HG03575 (cell line): ENCODE results near the gene TAF4.
"Not testable (repeated sequence)": the region's sequence is repeated elsewhere in the genome, so short reads cannot be mapped to it uniquely, and the experiment has no call there.

Source experiments
- ATAC-seq: cut with Tn5 transposase; IDR thresholded peaks from one replicate; pipeline ENCODE4 v1.9.1; 2021; ENCODE audit not compliant: unreplicated experiment, insufficient number of reproducible peaks, low FRiP score; ENCODE audit errors: extremely low read depth

The TAF4 gene

DNA sequence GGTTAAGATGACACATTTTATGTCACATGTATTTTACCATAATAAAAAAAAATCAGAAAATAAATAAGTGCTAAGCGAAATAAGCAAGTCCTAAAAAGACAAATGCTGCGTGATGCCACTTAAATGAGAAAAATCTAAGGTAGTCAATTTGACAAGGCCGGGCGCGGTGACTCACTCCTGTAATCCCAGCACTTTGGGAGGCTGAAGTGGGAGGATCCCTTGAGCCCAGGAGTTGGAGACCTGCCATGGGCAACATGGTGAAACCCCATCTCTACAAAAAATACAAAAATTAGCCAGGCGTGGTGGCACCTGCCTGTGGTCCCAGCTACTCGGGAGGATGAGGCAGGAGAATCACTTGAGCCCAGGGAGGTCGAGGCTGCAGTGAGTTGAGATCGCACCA is 18.5 kb upstream of the TAF4 start:
- not testable (repeated sequence) for ATAC-seq

DNA sequence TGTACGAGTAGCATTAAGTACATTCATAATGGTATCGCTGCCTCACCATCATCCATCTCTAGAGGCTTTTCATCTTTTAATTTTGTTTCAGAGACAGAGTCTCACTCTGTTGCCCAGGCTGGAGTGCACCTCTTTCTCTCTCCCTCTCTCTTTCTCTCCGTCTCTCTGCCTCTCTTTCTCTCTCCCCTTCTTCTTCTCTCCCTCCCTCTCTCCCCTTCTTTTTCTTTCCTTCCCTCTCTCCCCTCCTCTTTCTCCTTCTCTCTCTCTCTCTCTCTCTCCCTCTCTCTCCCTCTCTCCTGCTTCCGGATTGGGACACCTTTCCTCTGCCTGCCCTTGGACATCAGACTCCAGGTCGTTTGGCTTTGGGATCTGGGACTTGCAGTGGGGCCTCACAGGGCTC is 17.6 kb upstream of the TAF4 start:
- ATAC-seq = no peak

DNA sequence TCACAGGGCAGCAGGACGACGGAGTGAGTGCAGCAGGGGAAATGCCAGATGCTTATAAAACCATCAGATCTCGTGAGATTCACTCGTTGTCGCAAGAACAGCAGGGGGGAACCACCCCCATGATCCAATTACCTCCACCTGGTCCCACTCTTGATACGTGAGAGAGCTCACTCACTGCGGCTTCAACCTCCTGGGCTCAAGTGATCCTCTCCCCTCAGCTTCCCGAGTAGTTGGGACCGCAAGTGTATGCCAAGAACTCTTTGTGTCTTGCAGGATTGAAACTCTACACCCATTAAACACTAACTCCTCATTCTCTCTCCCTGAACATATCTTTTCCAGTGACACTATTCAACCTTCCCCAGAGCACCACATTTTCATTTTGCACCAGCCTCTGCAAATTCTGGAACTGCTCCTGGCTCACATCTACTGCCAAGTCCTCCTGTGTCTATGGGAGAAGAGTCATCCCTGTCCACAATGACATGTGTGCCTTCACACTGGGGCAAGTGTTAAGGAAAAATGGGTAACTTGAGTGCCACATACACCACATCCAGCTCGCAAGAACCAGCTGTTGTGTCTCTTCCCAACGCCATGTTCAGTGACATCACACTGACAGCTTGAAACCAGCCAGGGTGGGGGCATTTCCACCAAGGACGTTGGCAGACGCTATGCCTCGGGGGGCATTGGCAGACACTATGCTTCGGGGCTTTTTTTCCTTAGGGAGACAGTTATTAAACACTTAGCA is 14.7 kb upstream of the TAF4 start:
- no peak for ATAC-seq

DNA sequence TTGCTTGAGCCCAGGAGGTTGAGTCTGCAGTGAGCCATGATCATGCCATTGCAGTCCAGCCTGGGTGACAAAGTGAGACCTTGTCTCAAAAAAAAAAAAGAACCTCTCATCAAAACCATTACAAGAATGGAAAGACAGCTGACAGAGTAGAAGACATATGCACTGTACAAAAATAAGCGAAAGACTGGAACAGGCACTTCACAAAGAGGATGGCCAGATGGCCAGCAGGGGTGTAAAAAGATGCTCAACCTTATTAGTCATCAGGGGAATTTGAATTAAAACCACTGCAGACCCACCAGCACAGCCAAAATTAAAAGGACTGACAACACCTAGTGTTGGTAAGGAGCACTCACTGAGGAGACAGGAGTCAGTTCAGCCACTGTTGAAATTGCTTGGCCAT is 13.5 kb upstream of the TAF4 start:
- ATAC-seq = no peak

DNA sequence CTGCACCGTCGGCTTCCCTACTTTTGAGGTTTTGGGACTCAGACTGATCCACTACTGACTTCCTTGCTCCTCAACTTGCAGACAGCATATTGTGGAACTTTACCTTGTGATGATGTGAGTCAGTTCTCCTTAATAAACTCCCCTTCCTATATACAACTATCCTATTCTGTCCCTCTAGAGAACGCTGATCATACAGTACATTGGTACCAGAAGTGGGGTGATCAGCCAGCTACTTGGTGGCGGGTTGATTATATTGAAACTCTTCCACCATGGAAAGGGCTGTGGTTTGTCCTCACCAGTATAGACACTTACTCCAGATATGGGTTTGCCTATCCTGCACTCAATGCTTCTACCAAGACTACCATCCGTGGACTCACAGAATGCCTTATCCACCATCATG is 7.6 kb upstream of the TAF4 start:
- ATAC-seq = no peak

DNA sequence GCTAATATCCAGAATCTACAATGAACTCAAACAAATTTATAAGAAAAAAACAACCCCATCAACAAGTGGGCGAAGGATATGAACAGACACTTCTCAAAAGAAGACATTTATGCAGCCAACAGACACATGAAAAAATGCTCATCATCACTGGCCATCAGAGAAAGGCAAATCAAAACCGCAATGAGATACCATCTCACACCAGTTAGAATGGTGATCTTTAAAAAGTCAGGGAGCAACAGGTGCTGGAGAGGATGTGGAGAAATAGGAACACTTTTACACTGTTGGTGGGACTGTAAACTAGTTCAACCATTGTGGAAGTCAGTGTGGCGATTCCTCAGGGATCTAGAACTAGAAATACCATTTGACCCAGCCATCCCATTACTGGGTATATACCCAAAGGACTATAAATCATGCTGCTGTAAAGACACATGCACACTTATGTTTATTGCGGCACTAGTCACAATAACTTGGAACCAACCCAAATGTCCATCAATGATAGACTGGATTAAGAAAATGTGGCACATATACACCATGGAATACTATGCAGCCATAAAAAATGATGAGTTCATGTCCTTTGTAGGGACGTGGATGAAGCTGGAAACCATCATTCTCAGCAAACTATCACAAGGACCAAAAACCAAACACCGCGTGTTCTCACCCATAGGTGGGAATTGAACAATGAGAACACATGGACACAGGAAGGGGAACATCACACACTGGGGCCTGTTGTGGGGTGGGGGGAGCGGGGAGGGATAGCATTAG is 6.2 kb upstream of the TAF4 start:
- not testable (repeated sequence) for ATAC-seq

DNA sequence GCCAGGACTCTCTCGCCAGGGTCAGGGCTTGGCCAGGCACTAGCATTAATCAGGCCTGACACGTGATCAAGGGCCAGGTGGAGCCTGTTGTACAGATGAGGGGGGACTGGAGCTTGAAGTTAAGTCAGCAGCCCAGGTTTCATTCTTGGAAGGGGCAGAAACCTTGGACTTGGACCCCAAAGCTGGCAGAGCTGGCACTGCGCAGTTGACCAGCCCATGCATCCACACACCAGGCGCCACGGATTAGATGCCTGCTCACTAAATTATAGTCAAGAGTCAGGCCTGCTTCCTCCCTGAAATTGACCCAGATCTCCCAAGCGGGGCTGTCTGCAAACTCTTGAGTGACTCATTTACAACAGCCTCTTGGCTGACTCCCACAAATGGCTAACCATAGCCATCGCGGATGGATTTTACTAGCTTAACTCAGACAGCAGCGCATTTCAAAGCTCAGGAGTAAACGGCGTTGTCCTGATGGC is 4.1 kb upstream of the TAF4 start:
- ATAC-seq = no peak

DNA sequence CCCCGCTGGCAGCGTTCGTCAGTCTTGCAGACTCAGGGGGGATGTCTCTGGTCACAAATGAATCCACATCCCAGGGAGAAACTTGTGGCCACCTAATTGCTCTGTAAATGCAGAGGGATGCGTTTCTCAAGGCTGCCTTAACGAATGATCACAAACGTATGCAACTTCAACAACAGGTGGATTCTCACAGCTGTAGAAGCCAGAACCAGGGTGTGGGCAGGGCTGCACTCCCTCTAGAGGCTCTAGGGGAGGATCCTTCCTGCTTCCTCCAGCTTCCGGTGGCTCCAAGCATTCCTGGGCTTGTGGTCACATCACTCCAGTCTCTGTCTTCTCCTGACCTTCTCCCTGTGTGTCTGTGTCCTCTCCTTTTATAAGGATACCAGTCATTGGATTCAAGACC is 3.3 kb upstream of the TAF4 start:
- ATAC-seq = no peak

DNA sequence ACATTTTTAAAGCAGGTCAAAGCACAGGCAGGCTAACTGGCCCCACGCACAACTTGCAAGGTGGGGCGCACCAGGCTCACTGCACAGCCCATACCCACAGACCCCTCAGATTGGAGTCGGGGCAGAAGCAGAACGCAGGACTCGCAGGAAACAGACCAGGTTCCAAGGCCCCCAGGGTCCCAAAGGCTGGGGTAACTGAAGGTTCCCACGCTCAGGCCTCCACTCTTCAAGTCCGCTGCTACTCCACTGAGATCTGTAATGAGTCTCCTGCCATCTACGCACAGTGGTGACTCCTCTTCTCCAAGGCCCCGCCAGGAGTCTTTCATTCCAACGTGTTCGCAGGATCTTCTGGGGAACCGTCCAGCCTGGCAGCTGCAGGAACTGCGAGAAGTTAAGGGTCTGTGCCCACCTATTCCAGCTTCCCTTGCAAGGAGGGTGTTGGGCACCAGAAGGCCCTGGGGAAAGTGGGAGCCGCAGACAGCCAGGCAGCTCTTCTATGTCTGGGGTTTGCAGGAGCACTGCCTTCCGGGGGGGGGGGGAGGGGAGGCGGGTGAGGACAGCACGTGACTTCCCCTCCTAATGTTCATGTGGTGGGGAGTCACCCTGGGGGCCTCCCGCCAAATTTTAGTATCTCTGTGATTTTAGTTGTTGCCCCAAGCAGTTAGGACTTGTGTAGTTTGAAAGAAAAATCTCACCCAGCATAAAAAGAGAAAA is 2.0 kb upstream of the TAF4 start:
- ATAC-seq = no peak

DNA sequence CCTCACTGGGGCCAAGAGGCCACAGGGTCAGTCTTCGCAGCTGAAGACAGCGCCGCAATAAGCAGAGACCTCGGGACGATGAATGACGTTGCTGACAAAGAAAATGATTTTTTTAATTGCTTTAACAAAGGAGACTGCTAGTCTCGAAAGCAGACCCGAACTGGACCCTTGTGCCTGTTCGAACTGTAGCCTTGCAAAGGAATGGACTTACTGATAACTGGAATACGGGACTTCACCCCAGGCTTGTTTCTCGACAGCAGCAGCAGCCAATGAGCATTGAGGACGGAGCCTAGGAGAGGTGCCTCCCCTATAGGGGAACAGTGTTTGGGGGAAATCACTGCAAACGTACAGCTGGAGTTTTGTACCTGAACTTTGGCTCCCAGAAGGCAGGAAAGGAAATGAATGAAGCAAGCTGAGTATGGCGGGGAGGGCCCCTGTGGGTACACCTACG is 1.3 kb upstream of the TAF4 start:
- ATAC-seq = no peak

DNA sequence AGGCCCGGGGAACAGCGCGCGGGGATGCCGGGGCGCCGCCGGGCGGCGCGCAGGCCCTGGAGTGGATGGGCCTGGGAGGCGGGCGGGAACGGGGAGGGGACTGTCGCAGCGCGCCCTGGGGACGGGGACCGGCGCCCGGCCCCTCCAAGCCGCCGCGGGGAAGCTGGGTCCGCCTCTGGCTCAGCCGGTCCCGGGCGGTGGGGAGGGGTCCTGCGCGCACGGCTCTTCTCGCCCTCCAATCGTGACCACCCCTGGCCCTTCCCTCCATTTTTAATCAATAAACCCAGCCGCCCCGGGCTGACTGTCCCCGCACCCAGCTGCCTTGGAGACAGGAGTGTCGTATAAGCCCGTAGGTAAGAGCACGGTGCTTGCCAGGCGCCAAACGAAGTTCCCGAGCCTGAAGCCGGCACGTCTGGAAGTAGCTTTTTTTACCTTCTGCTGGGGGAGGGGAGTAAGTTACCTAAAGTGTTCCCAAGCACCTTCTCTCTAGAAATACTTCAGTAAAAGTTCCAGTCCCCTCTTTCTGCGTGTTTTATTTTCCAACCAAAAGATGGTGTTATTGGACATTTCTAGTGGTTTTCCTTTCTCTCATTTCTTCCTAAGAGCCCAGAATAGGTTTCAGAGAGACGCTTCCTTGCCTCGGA is 780 bp upstream of the TAF4 start:
- ATAC-seq = no peak

DNA sequence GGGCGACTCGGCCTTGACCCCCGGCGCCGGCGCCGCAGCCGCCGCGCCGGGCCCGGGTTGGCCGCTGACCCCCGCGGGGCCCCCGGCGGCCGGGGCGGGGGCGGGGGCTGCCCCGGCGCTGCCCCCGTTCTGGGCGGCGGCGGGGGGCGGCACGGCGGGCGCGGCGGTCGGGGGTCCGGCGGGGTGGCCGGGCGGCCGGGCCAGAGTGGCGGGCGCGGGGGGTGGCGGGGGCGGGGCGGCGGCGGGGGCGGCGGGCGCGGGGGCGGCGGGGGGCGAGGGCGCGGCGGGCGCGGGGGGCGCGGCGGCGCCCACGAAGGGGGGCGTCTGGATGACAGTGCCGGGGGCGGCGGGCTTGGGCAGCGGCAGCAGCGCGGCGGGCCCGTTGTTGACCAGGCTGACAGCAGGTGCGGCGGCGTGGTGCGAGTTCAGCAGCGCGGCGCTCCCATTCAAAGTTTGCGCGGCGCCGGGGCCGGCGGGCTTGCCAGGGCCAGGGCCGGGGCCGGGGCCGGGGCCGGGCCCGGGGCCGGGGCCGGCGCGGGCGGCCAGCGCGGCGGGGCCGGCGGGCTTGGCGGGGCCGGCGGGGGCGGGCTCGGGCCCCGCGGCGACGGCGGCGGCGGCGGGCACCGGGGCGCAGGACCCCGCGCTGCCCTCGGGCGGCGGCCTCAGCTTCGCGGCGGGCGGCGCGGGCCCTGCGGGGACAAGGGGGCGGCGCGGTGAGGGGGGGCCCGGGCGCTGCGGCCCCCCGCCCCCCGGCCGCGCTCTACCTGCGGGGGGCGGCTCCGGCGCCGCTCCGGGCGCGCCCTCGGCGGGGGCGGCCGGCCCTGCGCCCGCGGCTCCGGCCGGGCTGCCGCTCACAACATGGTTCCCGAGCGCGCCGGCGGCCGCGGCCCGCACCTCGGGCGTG is 659 bp downstream of the TAF4 start:
- ATAC-seq = no peak

DNA sequence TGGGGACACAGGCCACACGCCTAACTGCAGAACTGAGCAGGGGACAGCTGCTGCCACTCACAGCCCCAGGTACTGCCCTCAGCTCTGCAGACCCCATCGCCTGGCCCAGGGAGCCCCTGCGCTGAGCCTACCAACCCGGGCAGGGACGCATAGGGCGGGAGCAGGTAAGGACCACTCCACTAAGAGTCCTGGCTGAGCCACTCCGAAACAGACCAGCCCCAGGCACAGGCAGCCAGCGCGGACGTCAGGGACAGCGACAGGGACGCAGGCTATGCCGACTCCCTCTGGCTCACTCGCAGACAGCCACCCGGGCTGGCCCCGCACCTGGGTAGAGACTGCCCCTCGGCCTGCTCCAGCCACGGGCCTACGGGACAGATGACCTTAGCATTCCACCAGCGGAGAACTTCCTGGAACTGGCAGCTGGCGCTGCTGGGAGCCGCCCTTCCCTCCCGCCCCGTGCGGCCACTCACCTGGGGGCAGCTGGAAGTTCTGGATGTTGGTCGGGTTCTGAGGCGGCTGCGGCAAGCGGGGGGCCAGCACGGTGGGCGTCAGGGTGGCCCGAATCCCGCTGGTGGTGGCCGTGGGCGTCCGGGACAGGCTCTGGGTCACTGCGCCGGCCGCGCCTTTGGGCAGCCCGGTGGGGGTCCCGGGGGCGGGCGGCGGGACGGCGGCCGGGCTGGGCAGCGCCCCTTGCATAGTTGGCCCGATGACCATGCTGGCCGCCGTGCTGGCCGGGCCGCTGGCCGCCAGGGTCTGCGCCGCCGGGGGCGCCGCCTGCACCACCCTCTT is 1.5 kb downstream of the TAF4 start:
- no peak for ATAC-seq

DNA sequence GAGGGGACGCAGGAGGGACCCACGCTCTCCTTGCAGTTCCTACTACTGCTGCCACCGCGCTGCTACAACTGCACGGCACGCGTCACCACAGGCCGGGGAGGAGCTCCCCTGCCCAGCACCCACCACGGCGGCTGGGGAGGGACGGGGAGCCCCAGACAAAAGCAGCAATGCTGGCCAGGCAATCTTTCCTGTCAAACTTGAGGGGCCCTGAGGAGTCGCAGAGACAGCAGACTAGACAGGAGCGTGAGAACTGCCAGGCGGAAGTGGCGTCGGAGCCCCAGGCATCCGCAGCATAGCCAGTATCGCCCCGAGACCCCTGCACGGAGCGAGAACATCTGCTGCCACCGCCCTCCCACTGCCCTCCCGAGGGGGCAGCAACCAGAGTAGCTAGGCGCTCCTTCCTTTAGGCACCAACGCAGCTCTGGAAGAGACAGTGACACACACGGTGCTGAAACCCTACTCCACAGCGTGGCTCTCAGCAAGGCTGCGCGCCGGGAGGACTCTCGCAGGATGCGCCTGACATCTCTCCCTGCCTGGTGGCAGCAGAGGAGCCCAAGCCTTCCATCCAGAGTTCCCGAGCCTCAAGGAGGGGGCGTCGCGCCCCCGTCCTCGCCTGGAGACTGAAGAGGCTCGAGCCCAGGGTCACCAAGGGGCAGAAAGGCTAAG is 2.2 kb downstream of the TAF4 start:
- no peak for ATAC-seq

DNA sequence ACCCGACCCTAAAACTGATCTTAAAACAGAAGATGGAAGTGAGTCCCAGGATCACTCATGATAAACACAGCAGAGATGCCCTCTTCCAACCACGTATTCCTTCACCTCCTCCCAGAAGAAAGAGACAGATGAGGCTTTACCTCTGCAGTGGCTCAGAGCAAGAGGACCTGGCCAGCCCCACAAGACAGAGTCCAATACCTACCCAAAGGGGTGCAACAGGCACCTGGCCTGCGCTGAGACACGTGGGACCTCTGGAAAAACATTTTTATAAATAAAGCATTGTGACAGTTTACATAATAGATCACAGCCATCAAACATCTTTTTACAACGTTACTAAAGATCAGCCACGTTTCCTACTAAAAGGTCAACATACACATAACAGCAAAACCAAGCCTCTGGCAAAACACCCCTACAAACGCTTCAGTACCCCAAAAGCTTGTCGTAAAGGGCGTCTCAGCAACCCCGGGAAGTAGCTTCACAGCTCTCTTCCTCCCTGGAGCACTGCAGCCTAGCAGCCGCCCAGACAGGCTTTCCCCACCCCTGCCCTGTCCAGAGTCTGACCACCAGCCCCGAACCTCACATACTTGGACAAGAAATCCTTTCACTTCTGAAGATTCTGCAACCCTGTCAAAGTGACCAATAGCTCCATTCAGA is 2.9 kb downstream of the TAF4 start:
- no peak for ATAC-seq

DNA sequence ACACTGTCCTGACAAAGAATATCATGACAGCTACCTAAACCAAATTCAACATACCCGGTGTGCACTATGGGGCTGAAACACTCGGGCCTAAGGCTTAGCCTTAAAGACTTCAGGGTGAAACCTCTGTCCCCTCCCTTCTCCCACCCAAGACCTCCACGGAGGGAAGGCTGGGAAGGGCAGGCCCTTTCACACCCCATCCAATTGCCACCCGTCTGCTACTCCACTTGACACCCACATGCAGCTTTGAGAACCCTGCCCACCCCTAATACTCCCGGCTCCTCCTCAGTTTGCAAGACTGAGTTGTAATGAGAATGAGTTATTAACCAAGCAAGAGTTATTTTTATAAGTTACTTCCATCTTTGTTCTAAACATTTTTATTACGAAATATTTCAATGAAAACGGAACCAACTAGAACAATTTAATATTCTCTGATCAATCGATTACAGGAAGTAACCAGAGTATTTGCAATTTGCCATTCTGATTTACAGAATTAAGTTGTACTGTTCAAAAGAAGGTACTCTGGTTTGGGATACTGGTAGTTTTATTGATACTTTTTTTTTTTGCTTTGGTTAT is 3.7 kb downstream of the TAF4 start:
- ATAC-seq = no peak
